Activated B cell treated with CpG ODN at 0.5 μM for 24 hours (primary cell): ENCODE data around the gene OPRD1. TPM values are rescaled to one million over a fixed set of nuclear protein-coding genes. Genes with fewer than 3 reads are reported as not detected.

Source experiments
- ATAC-seq: fragments of 200-7000 bp; cut with Tn5 transposase; one replicate; pipeline ENCODE4 v1.10.0; 2021; ENCODE audit warnings: low read depth, mild to moderate bottlenecking, moderate library complexity
- CTCF ChIA-PET: fragments of 350-600 bp; sonication (Branson Sonifier 250); formaldehyde crosslinking; loops from one replicate; lab custom pipeline; 2021; ENCODE audit warnings: antibody characterized with exemption; lab: Charles Lee
- POLR2A ChIA-PET: fragments of 350-600 bp; sonication (Branson Sonifier 250); formaldehyde crosslinking; loops from one replicate; lab custom pipeline; 2021; ENCODE audit warnings: antibody characterized with exemption; lab: Charles Lee
- DNase-seq: peaks from one replicate; pipeline ENCODE4 v3.0.0; 2022
- H3K27ac Mint-ChIP-seq: one replicate; pipeline ENCODE4 v1.8.0; 2020; ENCODE audit warnings: mixed read lengths
- H3K27me3 Mint-ChIP-seq: one replicate; pipeline ENCODE4 v1.8.0; 2021; ENCODE audit warnings: mixed read lengths
- H3K36me3 Mint-ChIP-seq: one replicate; pipeline ENCODE4 v1.8.0; 2021; ENCODE audit warnings: low read depth, mixed read lengths
- H3K4me1 Mint-ChIP-seq: one replicate; pipeline ENCODE4 v1.8.0; 2021; ENCODE audit warnings: mixed read lengths
- H3K4me3 Mint-ChIP-seq: one replicate; pipeline ENCODE4 v1.8.0; 2020; ENCODE audit warnings: mild to moderate bottlenecking, mixed read lengths
- H3K9me3 Mint-ChIP-seq: one replicate; pipeline ENCODE4 v1.8.0; 2020; ENCODE audit warnings: mixed read lengths
- intact Hi-C: fragments of 100-400 bp; cut with micrococcal nuclease; formaldehyde crosslinking; loops from one replicate; pipeline ENCODE4 v1.15.1; 2024
- total RNA-seq: library from RNA; stranded (reverse); gene quantifications from 2 replicates; pipeline ENCODE4 v1.2.3, GENCODE V29; 2022
- TF ChIP-seq, protein P1 (sequence below): fragments of 200-600 bp; IDR thresholded peaks from one replicate; pipeline ENCODE4 v1.8.0; 2022; ENCODE audit warnings: antibody characterized with exemption, mild to moderate bottlenecking

The OPRD1 gene
- total RNA-seq, 1 donor from 2014 or later, result not detected

GRCh38 chr1:28897789-28898188, 85.8 kb downstream of the OPRD1 start:
- peak overlapping the region; percentile 60 for H3K27ac Mint-ChIP-seq
- ChIA-PET POLR2A (no interaction called here), CTCF (interaction anchor here (1.3 to 2.0 kb wide), 2 partner anchors 7 to 16 kb away, joined by 4 to 6 read pairs; no protein-coding TSS in a partner anchor)
- no peak overlapping the region for H3K4me3 Mint-ChIP-seq
- intact Hi-C loops, result no loop called here
- TF ChIP-seq, protein P1, sequence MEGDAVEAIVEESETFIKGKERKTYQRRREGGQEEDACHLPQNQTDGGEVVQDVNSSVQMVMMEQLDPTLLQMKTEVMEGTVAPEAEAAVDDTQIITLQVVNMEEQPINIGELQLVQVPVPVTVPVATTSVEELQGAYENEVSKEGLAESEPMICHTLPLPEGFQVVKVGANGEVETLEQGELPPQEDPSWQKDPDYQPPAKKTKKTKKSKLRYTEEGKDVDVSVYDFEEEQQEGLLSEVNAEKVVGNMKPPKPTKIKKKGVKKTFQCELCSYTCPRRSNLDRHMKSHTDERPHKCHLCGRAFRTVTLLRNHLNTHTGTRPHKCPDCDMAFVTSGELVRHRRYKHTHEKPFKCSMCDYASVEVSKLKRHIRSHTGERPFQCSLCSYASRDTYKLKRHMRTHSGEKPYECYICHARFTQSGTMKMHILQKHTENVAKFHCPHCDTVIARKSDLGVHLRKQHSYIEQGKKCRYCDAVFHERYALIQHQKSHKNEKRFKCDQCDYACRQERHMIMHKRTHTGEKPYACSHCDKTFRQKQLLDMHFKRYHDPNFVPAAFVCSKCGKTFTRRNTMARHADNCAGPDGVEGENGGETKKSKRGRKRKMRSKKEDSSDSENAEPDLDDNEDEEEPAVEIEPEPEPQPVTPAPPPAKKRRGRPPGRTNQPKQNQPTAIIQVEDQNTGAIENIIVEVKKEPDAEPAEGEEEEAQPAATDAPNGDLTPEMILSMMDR, result no peak
- H3K27me3 Mint-ChIP-seq, result no peaks in the 10 kb centered on the region
- no peaks in the 10 kb centered on the region for H3K9me3 Mint-ChIP-seq
- DNase-seq, result no peak
- peaks cover 29% of the 10 kb centered on the region for H3K36me3 Mint-ChIP-seq
- no peak for ATAC-seq
- peaks cover 33% of the 10 kb centered on the region for H3K4me1 Mint-ChIP-seq

DNA sequence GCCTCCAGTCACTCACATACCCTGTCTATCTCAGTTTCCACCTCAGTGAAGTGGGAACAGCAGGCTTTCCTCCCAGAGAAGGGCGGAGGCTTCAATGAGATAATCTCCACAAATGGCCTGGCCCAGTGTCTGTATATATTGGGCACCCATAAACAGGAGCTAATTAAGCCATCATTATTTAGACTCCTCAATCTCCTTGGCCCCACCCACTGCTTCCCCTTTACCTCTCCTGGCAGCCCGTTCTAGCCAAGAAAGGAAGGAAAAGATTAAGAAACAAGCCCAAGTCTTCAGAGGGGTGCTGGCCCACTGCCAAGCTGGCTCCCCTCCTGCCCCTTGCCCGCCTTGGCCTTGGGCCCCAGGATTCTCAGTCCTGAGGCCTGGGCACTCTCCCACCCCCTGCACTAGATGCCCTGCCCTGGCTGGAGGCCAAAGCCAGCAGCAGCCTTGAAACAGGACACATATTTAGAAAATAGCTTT, 86.5 kb downstream of the OPRD1 start:
- peaks cover 28% of the 10 kb centered on the region for H3K36me3 Mint-ChIP-seq
- H3K27me3 Mint-ChIP-seq, result no peaks in the 10 kb centered on the region
- ChIA-PET CTCF (interaction anchor here (2.0 kb wide), 1 partner anchor 17 kb away, joined by 6 read pairs; no protein-coding TSS in a partner anchor), POLR2A (no interaction called here)
- TF ChIP-seq, protein P1, result no peak
- DNase-seq (no peak), ATAC-seq (no peak)
- intact Hi-C loops, result no loop called here
- H3K4me3 Mint-ChIP-seq, result no peak overlapping the region
- no peaks in the 10 kb centered on the region for H3K9me3 Mint-ChIP-seq
- peak overlapping the region; percentile 60 for H3K27ac Mint-ChIP-seq
- H3K4me1 Mint-ChIP-seq, result peaks cover 33% of the 10 kb centered on the region

DNA sequence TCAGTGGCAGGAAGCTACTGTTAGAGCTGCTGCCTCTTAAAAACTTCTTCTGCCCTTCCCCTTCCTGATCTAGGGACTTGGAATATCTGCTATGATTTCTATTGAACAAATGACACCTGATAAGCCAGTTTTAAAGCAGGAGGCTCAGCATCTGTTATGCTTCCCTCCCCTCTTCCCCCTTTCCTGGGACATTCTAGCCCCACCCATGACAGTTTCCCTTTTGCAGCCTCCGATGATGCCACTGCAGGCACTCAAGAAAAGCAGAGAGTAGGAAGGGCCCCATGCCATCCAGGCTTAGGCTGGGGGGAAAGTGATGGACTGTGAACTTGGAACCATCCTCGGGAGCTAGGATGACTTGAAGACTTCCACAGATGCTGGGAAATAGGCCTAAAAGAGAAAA, 87.3 kb downstream of the OPRD1 start:
- Mint-ChIP-seq H3K27ac (no peak overlapping the region), H3K4me3 (no peak overlapping the region)
- intact Hi-C loops, result no loop called here

DNA sequence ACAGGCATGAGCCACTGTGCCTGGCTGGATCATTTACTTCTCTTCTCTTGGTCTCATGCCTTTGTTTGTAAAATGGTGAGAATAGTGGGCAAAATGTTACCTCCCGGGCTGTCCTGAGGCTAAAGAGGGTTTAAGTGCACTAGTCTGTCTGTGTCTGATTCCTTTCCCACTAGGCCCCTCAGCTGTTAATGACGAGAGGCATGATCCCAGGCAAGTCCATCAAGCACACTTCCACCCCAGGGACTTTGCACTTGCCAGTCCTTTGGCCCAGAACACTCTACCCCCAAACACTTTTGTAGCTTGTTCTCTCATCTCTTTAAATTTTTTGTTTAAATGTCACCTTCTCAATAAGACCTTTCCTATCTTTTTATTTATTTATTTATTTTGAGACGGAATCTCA, 88.6 kb downstream of the OPRD1 start:
- ATAC-seq (no peak), DNase-seq (no peak)
- Mint-ChIP-seq H3K27ac (no peak overlapping the region), H3K4me3 (no peak overlapping the region), H3K9me3 (peaks cover 2% of the 10 kb centered on the region), H3K4me1 (peaks cover 27% of the 10 kb centered on the region), H3K27me3 (no peaks in the 10 kb centered on the region), H3K36me3 (peaks cover 16% of the 10 kb centered on the region)
- ChIA-PET CTCF (no interaction called here), POLR2A (interaction anchor here (1.4 kb wide), 1 partner anchor 14 kb away, joined by 4 read pairs; the partner anchor contains the start of gene EPB41)
- TF ChIP-seq, protein P1, result no peak
- intact Hi-C loops, result no loop called here

More for the DNA sequence above, 87.3 kb downstream of the OPRD1 start:
- POLR2A ChIA-PET, result interaction anchor here (1.0 to 1.4 kb wide), 2 partner anchors 13 to 15 kb away, joined by 4 read pairs; partner anchors contain the start of gene EPB41
- ATAC-seq (no peak), DNase-seq (no peak)
- CTCF ChIA-PET, result interaction anchor here (2.0 kb wide), 1 partner anchor 17 kb away, joined by 6 read pairs; no protein-coding TSS in a partner anchor
- Mint-ChIP-seq H3K27me3 (no peaks in the 10 kb centered on the region), H3K9me3 (peaks cover under 1% of the 10 kb centered on the region), H3K4me1 (peaks cover 31% of the 10 kb centered on the region), H3K36me3 (peaks cover 20% of the 10 kb centered on the region)
- TF ChIP-seq, protein P1, result no peak

DNA sequence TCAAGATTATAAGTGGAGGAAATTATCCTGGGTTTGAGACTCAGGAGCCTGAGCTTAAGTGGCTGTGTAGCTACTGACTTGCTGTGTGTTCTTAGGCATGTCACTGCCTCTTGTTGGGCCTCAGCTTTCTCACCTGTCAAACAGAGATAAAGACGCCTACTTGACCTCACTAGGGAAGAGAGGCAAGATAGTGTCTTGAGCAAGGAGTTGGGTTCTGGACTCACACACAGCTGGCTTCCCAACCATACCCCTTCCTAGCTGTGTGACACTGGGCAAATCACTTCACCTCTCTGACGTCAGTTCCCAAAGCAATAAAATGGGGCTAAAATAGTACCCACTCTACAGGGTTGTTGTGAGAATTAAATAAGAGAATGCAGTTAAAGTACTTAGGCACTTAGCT, 90.8 kb downstream of the OPRD1 start:
- POLR2A ChIA-PET, result no interaction called here
- Mint-ChIP-seq H3K4me1 (peaks cover 23% of the 10 kb centered on the region), H3K9me3 (peaks cover 2% of the 10 kb centered on the region), H3K36me3 (peaks cover 13% of the 10 kb centered on the region), H3K4me3 (no peak overlapping the region), H3K27me3 (no peaks in the 10 kb centered on the region), H3K27ac (no peak overlapping the region)
- DNase-seq, result no peak
- TF ChIP-seq, protein P1, result no peak
- CTCF ChIA-PET, result interaction anchor here (0.9 kb wide), 1 partner anchor 11 kb away, joined by 4 read pairs; the partner anchor contains the start of gene EPB41
- intact Hi-C loops, result no loop called here
- no peak for ATAC-seq
